HG03175 (cell line): Measurements from ENCODE around the gene CENPI.
"Not testable (repeated sequence)": the region's sequence is repeated elsewhere in the genome, so short reads cannot be mapped to it uniquely, and the experiment has no call there.

ENCODE experiments used
- ATAC-seq: cut with Tn5 transposase; IDR thresholded peaks from one replicate; pipeline ENCODE4 v1.9.1; 2021; ENCODE audit warnings: mild to moderate bottlenecking, moderate library complexity; ENCODE audit not compliant: unreplicated experiment

CENPI gene, protein sequence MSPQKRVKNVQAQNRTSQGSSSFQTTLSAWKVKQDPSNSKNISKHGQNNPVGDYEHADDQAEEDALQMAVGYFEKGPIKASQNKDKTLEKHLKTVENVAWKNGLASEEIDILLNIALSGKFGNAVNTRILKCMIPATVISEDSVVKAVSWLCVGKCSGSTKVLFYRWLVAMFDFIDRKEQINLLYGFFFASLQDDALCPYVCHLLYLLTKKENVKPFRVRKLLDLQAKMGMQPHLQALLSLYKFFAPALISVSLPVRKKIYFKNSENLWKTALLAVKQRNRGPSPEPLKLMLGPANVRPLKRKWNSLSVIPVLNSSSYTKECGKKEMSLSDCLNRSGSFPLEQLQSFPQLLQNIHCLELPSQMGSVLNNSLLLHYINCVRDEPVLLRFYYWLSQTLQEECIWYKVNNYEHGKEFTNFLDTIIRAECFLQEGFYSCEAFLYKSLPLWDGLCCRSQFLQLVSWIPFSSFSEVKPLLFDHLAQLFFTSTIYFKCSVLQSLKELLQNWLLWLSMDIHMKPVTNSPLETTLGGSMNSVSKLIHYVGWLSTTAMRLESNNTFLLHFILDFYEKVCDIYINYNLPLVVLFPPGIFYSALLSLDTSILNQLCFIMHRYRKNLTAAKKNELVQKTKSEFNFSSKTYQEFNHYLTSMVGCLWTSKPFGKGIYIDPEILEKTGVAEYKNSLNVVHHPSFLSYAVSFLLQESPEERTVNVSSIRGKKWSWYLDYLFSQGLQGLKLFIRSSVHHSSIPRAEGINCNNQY

DNA sequence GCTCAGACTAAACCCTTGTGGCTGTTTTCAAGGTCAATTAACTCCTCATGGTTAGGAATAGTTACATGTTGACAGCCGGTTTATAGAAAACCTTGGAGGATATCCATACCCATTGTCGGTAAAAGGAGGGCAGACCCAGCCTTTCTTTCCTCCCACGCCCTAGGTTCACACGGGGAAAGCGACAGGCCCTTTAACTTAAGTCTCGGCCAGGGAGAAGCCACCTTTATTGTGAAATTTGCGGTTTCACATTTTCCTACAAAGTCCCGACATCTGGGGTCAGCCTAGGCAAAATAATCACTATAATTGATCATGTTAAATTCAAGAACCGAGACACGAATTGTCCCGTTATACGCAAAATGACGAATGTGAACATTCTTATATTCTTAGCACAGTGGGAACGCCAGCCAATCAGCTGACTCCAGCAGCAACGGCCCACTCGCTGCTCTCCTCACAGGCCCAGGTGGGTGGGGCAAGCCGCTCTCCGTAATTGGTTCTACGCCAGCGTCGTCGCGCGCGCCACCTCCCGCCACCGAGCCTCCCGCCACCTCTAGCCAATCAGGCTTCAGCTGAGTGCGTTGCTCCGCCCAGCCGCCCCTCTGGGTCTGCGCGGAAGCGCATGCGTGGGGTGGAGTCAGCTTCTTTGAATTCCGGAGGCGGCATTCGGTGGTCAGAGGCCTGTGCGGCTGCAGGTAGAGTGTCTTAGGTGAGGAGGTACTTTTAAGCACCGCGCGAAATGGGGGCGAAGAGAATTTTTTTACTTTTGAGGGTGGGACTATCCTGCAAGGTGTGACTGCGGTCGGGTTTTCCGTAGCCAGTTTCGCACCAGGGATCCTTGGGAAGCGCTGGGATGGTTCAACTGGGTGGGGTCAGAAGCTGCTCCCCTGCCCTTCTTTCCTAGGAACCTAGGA lies at the start of gene CENPI:
Gene CENPI, plus strand, starts transcription at position 659 of the 908 bp plus-strand sequence. CDS start 2,867 bp downstream, outside the sequence.
- peak; percentile 99 for ATAC-seq

DNA sequence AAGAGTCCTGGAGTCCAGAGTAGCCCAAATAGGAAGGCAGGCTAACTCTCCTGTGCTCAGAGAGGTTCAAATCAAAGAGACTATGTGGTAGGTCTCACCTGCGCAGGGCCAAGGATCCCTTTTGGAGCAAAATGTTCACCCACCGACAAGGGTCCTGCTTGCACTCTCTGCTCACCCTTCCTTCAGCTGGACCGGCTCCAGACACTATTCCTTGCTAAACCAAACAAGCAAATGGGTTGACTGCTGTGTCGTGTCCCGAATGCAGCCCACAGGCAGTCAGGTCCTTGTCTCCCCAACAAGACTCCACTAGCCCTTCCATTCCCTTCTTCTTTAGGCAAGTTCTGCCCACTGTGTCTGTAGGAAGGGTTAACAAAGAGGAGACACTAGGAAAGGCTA lies 46.9 kb upstream of the CENPI start:
- no peak for ATAC-seq

DNA sequence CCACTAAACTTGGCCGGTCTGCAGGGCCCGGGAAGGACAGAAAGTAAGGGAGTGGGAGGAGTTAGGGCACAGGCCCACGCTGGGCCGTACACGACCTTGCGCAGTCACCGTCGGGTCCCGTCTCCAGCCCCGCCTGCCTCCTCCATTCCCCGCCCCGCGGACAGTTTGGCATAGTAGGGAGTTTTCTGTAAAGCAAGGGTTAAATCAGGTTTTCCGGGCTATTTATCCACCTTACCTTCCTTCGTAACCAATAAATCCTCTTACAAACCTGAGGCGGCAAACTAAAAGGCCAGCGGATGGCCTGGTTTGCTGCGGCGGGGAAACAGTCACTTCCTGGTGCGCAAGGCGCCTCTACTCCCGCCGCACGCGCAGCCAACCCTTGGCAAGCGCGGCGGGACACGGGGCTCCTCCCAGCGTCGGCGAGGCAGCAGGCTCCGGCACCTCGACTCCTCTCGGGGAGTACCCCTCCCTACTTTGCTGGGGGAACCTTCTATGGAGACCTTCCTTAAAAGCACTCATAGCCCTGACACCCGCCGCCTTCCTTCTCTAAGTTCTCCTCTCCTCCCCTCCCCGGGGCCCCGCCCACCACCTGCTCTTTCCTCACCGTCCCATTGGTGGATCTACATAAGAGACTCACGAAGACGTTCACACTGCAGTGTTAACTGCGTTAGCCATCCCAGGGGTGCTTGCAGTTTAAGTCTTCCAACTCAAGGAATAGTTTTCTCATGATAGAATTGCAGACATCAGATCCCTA lies 46.3 kb upstream of the CENPI start, which contains the start of gene TRMT2B:
Gene TRMT2B, minus strand, starts transcription at position 563 of the 754 bp plus-strand sequence. CDS start 9,822 bp downstream, outside the sequence.
- ATAC-seq = peak; percentile 92

DNA sequence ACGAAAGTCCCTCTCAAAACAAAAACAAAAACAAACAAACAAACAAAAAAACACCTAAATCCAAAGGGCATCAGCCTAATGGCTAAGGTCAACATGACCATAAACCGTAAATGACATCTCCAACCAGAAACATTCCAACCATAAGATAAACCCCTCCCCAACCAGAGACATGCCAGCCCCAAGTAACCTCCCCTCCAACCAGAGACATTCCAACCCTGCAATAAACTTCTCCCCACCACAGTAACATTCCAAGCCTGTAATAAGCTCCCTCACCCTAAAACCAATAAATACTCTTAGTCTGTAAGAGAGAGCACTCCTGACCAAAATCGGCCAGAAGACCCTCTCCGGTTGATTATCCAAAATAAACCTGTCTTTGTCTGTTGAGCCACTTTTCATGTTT lies 41.5 kb upstream of the CENPI start:
- ATAC-seq = not testable (repeated sequence)

DNA sequence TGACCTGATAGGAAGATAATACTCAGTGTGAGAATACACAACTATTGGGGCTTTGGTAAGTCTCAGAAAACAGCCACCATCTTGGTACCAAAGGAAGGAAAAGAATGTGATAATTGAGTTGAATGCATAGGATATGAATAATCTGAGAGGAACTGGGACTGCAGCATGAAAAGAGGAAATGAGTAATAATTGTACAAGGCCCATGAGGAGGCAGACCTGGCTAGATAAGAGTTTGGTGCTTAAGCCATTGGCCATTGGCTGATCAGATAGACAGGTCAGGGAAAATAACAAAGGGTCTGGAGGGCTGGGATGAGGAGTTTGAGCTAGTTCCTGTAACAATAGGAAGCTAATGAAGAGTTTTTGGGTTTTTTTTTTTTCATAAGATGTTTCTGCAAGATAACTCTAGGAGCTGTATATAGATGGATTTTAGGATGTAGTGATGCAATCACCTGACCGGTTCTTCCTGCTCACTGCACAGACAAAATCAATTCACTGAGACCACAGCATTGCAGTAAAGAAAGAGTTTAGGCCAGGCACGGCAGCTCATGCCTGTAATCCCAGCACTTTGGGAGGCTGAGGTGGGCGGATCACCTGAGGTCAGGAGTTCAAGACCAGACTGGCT lies 40.8 kb upstream of the CENPI start:
- ATAC-seq = peak; percentile 96

DNA sequence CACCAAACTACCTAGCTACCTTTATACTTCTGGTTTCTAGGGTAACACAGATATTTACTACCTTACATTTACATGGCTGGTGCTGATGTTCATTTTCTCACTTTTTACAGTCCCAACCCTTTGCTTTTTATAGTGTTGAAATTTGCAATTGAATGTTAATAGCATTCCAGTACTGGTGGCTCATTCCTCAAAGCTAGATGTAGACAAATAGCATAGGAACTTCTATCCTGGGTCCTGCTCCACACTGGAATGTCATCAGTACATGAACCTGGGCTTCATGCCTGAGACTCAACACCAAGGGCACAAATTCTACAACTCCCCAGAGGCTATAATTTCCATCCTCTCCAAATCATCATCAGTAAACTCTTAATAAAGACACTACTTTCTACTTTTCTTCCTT lies 35.8 kb upstream of the CENPI start:
- no peak for ATAC-seq

DNA sequence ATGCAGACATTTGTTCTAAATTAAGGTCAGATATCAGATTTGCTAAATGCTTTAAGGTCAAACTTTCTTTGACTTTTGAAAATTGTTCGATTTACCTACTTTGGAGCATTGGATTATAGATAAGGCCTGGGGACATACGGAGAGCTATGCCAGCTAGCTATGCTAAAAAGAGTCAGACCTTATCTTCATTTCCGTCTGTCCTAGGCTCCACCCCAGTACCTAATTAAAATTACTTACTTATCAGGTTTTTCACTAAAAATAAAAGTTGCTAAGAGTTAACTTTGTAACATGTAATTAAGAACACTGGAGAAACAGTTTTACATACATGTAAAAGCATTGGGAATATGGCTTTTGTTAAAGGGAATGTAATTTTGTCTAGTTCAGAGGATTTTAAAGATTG lies 26.4 kb upstream of the CENPI start:
- no peak for ATAC-seq

DNA sequence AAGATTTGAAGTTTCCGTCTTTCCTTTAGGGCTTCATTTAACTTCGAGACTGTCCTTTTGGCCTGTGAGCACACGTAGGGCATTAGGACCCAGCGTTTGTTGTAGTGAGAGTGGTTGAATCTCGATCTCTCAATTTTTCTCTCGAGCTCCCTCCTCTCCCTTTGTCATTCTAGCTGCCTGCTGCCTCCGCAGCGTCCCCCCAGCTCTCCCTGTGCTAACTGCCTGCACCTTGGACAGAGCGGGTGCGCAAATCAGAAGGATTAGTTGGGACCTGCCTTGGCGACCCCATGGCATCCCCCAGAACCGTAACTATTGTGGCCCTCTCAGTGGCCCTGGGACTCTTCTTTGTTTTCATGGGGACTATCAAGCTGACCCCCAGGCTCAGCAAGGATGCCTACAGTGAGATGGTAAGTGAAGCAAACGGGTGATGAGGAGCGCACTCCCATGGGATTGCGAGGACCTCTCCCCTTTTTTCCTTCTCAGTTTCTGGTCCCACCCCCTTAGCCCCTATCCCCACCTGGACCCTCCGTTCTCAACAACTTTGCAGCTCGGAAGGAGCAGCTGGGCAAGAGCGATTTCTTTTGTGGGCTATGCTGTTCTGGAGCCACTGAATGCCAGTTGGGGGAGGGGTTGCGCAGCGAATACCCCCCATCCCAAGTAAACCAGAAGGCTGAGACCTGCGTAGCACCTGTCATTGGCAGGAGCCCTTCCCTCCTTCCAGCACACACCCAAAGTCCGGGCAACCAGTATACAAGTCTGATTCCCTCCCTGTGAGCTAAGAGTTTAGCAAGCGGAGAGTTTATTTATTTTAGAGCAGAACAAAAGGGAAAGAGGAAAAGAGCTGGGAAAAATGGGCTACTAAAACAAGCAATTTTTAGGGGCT lies 19.0 kb upstream of the CENPI start, which contains the start of gene TMEM35A:
Gene TMEM35A, plus strand, starts transcription at position 164 of the 883 bp plus-strand sequence. Its CDS starts 124 bp downstream, at position 288.
- ATAC-seq = no peak

DNA sequence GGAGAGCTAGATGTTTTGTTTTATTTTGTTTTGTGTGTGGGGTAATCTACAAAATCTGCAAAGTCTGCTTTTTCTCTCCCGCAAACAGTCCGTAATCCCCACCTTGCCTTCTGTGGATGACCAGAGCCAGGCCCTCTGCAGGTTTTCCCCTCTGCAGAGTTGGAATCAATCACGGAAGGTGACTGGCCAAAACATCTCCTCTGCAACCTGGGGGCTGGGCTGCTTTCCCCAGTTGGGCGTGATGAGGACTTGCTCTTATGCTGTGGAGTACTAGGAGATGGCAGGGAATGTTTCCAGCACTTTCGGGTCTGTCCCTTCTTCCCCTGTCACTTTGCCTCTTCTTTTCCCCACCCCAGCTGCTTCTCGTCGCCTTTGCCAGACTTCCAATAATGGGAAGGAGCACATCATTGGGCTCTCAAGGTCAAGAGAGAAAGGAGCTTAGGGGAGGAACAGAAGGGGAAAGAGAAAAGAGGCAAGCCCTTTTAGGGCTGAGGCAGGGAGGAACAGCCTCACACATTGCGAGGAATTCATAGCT lies 18.2 kb upstream of the CENPI start:
- no peak for ATAC-seq

DNA sequence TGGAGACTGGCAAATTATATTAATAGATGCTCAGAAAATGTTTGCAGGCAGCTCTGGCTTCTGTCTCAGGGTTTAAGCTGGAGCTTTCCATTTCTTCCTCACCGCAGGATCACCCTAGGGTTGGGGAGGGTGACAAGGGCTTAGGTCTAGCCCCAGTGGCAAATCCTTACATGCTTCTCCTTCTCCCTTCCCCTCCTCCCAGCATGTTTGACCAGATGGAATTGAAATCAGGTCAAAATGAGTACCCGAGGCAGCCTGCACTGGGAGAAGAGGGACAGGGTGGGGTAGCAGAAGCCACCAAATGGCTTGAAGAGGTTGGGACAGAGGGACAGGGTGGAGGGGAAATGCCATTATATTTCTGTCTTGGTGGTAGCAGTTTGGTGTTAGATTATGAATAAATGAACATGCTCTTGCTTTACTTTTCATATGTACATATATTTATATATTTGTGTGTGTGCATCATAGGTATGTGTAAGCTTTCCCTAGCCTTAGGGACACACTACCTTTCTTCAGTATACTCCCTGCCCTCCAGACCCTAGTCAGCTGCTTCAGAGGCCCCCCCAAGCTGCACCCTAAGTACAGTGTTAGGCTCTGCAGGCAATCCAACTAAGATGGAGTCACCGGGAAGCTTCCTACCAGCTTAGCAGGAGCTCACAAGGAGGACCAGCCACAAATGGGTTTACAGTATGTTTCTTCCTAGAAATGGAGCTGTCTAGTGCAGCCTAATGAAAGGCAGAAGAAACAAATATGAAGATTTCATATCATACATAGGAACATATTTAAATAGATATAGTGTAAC lies 17.5 kb upstream of the CENPI start:
- no peak for ATAC-seq

DNA sequence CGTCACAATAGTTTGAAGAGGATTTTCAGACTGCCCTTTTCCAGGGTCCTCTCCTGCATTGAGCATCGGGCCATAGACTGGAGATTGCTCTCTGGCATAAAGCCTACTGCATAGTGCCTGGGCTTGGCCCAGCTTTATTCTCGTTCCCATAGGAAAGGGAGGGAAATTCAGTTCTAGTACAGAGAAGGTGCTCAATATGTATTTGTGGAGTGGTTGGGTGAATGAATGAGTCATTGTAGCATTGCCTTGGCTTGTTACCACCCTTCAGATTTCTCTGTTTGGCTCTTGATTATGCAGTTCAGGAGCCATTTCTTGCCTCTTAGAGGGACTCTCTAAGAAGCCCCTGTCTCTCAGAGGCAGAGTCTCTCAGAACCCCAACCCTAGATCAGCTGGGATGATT lies 16.8 kb upstream of the CENPI start:
- no peak for ATAC-seq

DNA sequence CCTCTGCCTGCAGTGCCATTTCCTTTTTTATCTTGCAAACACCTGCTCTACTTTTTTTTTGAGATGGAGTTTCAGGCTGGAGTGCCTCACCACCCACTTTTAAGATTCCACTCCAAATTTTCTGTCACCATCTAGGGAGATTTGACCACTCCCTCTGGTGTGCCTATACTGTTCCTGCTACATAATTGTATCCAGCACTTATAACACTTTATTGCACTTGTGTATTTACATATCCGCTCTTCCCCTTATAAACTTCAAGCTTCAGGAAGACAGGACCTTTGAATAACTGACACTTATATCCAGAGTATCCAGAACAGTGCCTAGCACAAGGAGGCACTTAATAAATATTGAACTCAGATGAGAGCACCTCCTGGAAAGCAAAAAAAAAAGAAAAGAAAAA lies 6.2 kb upstream of the CENPI start:
- ATAC-seq = no peak

DNA sequence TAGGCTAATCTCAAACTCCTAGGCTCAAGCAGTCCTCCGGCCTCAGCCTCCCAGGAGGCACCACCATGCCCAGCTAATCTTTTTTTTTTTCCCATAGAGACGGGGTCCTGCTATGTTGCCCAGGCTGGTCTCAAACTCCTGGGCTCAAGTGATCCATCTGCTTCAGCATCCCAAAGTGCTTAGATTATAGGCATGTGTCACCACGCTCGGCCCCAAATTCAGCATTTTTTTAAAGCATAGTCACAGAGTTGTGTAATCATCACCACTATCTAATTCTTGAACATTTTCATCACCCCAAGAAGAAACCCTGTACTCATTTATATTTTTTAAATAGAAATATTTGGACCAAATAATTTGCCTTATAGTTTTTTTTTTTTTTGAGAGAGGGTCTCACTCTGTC lies 10.3 kb downstream of the CENPI start:
- no peak for ATAC-seq

DNA sequence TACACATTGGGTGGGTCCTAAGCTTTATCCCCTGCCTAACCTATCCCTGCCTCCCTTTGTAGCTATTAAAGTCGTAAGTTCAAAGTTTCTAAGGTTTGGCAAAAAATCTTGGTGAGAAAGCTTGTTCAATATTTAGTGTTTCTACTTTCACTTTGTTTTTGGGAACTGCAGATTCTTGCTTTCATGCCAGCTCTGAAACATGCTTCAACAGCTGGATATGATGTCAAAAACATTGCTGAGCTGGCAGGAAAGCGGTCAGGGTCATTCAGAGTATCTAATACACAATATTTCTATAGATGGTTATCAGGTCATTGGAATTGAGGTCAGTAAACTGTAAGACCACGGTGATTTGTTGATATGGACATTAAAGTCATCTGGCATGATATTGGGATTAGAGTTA lies 19.7 kb downstream of the CENPI start:
- no peak for ATAC-seq

DNA sequence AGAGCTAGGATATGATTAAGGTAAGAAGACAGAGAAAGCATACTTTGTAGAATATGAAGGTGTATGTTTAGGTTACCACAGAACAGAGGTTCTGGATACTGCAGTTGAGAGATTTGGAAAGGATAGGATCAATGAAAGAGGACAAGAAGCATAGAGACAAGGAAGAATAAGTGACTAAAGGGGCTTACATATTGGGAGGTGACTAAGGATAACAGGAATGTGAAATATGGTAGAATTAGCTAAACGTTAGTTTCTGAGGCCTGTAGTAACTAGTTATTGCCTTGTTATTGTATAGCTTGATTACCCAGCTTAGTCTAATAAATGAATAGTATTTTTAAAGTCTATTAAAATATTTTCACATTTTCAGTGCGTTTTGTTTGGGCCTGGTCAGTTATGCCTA lies 38.2 kb downstream of the CENPI start:
- ATAC-seq = no peak
